HepG2 (cell line): ENCODE results near the gene MRPL30. TPM values are rescaled to one million over a fixed set of nuclear protein-coding genes. Genes with fewer than 3 reads are reported as not detected.

Source experiments
- BCL6 ChIP-seq: IDR thresholded peaks from 2 replicates; pipeline ENCODE4 v1.6.1; 2016; ENCODE audit warnings: missing genetic modification reagents, missing compliant biosample characterization
- CBX5 ChIP-seq: sonication (generic); formaldehyde crosslinking; IDR thresholded peaks from 2 replicates; pipeline ENCODE4 v1.4.0; 2020; ENCODE audit warnings: missing genetic modification reagents, borderline replicate concordance
- ELF1 ChIP-seq: sonication (generic); formaldehyde crosslinking; IDR thresholded peaks from 2 replicates; pipeline ENCODE4 v1.4.0; 2020; ENCODE audit warnings: missing genetic modification reagents
- ETV5 ChIP-seq: IDR thresholded peaks from 2 replicates; pipeline ENCODE4 v1.6.1; 2018; ENCODE audit warnings: missing biosample characterization, missing genetic modification reagents, inconsistent platforms, borderline replicate concordance
- JUND ChIP-seq: sonication (generic); formaldehyde crosslinking; IDR thresholded peaks from 2 replicates; pipeline ENCODE4 v1.8.0; 2022; ENCODE audit warnings: mild to moderate bottlenecking, missing genetic modification reagents
- KIAA2018 ChIP-seq: sonication (generic); formaldehyde crosslinking; IDR thresholded peaks from 2 replicates; pipeline ENCODE4 v1.5.0; 2020; ENCODE audit warnings: mild to moderate bottlenecking, missing genetic modification reagents, borderline replicate concordance
- PHF8 ChIP-seq: sonication (generic); formaldehyde crosslinking; IDR thresholded peaks from 2 replicates; pipeline ENCODE4 v1.5.0; 2020; ENCODE audit warnings: missing genetic modification reagents
- PRPF4 ChIP-seq: fragments of 200-400 bp; formaldehyde crosslinking; IDR thresholded peaks from 2 replicates; pipeline ENCODE4 v1.6.1; 2016; ENCODE audit warnings: low read length, low read depth; ENCODE audit not compliant: poor library complexity, severe bottlenecking
- TBX2 ChIP-seq: sonication (generic); formaldehyde crosslinking; IDR thresholded peaks from 2 replicates; pipeline ENCODE4 v1.5.0; 2020; ENCODE audit warnings: missing genetic modification reagents, mild to moderate bottlenecking, borderline replicate concordance
- ZBTB37 ChIP-seq: sonication (generic); formaldehyde crosslinking; IDR thresholded peaks from 2 replicates; pipeline ENCODE4 v1.4.0; 2020; ENCODE audit warnings: mild to moderate bottlenecking, missing genetic modification reagents
- ZNF101 ChIP-seq: sonication (generic); formaldehyde crosslinking; IDR thresholded peaks from 2 replicates; pipeline ENCODE4 v1.4.0; 2020; ENCODE audit warnings: mild to moderate bottlenecking, low read depth, missing genetic modification reagents, borderline replicate concordance
- ZNF138 ChIP-seq: sonication (generic); formaldehyde crosslinking; IDR thresholded peaks from 2 replicates; pipeline ENCODE4 v1.5.0; 2020; ENCODE audit warnings: mild to moderate bottlenecking, low read depth, missing genetic modification reagents
- ZNF282 ChIP-seq: fragments of 450-650 bp; IDR thresholded peaks from 2 replicates; pipeline ENCODE4 v1.6.1; 2018; ENCODE audit not compliant: partially characterized antibody
- ZNF562 ChIP-seq: sonication (generic); formaldehyde crosslinking; IDR thresholded peaks from 2 replicates; pipeline ENCODE4 v1.8.0; 2022; ENCODE audit warnings: missing genetic modification reagents, borderline replicate concordance
- ZNF639 ChIP-seq: conservative IDR thresholded peaks from 2 replicates; pipeline ENCODE4 v1.6.1; 2018; ENCODE audit warnings: missing genetic modification reagents
- ZNF746 ChIP-seq: sonication (generic); formaldehyde crosslinking; IDR thresholded peaks from 2 replicates; pipeline ENCODE4 v1.8.0; 2022; ENCODE audit warnings: mild to moderate bottlenecking, missing genetic modification reagents
- ZNF773 ChIP-seq: sonication (generic); formaldehyde crosslinking; IDR thresholded peaks from 2 replicates; pipeline ENCODE4 v1.4.0; 2020; ENCODE audit warnings: missing genetic modification reagents, borderline replicate concordance
- ZSCAN20 ChIP-seq: sonication (generic); formaldehyde crosslinking; IDR thresholded peaks from 2 replicates; pipeline ENCODE4 v1.4.0; 2020; ENCODE audit warnings: missing genetic modification reagents, mild to moderate bottlenecking, borderline replicate concordance
- polyA plus RNA-seq, 8 experiments: library from polyadenylated mRNA; depleted of rRNA in 3 of 8; stranded (reverse) in 7 of 8; unstranded in 1 of 8; fragments of >200 nt; fragmentation: Illumina TruSeq in 4 of 8; extraction: Trizol in 4 of 8; gene quantifications; 2 replicates each; pipeline versions ENCODE4 v1.2.1 to v1.2.3, GENCODE V29; 2011 to 2016; ENCODE audit warnings: low read depth in 4 of 8, missing spikeins in 1 of 8, mixed read lengths in 1 of 8; ENCODE audit not compliant: insufficient read depth in 1 of 8
- total RNA-seq, 5 experiments: library from RNA; depleted of rRNA; stranded (reverse); fragments of >200 nt; fragmentation: Illumina TruSeq; extraction: Trizol; gene quantifications; 2 replicates each; pipeline ENCODE4 v1.2.3, GENCODE V29; 2016; ENCODE audit warnings: low read depth in 1 of 5

Gene MRPL30
- total and polyA plus RNA-seq, 2 of the 13 experiments (the other 11 are each of a cell fraction or from before 2014, with no cell fraction given): 30.2 to 75.3 TPM

- TF ChIP-seq ZNF773 (CRISPR knock-in tag): peak; percentile 66; the same call in 1 of the 2 replicates
- peak; percentile 41; the same call in 1 of the 2 replicates for TF ChIP-seq KIAA2018
- peak; percentile 97 for TF ChIP-seq ZNF639
- TF ChIP-seq ZBTB37 (CRISPR knock-in tag): 0 out of 2 replicates have a peak, but pooled peaks have one; percentile 20
- TF ChIP-seq ZSCAN20 (CRISPR knock-in tag): no peak; the same call in 1 of the 2 replicates
- peak; percentile 96; the same call in 1 of the 2 replicates for TF ChIP-seq CBX5 (CRISPR knock-in tag)
- peak; percentile 99 for TF ChIP-seq ELF1
- no peak for TF ChIP-seq ZNF562 (CRISPR knock-in tag)
- no peak; the same call in 1 of the 2 replicates for TF ChIP-seq ZNF746
- no peak for TF ChIP-seq ZNF282
- peak; percentile 98 for TF ChIP-seq BCL6 (CRISPR knock-in tag)
- TF ChIP-seq ZNF101: 0 out of 2 replicates have a peak, but pooled peaks have one; percentile 76
- TF ChIP-seq ZNF138 (CRISPR knock-in tag): no peak; the same call in 1 of the 2 replicates
- peak; percentile 91 for TF ChIP-seq ETV5
- peak; percentile 87 for TF ChIP-seq TBX2
- TF ChIP-seq PHF8 (CRISPR knock-in tag): peak; percentile 96
- TF ChIP-seq JUND (CRISPR knock-in tag): peak; percentile 80; the same call in 1 of the 2 replicates
- TF ChIP-seq PRPF4: no peak
These were observed at the start of gene MRPL30, which contains the start of gene MITD1 (continued) for GRCh38 chr2:99180755-99181623.
